Measurements from ENCODE around the gene SAMD15. TPM values are rescaled to one million over a fixed set of nuclear protein-coding genes. Genes with fewer than 3 reads are reported as not detected.

SAMD15 gene
- polyA plus RNA-seq, 1 experiment: 0.34 TPM

DNA sequence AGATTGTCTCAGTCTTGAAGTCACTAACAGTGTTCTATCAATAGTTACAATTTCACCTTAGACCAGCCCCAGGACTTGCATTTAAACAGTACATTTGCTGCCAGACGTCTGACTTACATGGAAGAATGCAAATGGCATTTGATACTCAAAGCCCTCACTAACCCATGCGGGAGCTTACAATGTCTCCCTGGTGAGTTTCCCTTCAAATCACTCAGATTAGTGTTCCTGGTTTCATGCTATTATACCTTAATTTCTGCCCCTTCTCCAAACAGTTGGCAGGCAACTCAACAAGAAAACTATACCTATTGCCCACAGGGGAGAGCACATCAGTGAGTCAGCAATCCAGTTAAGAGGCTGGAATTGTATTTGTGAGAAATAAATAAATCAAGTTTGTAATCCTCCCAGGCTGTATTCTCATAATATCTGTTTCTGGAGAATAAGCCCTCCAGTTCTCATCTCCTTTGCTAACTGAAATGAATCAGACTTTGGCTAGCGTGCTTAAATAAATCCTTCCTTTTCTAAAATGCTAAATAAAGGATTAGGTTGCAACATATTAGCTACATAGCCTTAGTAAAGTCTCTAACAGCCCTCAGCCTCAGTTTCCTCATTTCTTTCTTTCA is 32.7 kb upstream of the SAMD15 start:
- no peak for TF ChIP-seq CTCF (IDR thresholded peaks at IDR 0.05; ENCODE audit: insufficient read depth, low read depth, low read length)
- no peak for DNase-seq (ENCODE audit: low read depth)
- CTCF ChIA-PET: no interaction called here
- Histone ChIP-seq H3K36me3 (ENCODE audit: control insufficient read depth, insufficient read depth, low read length) (peaks cover 4% of the 10 kb centered on the region), H3K27me3 (ENCODE audit: control insufficient read depth, insufficient read depth, low read length) (no peaks in the 10 kb centered on the region), H3K4me3 (ENCODE audit: low read depth, low read length) (no peak overlapping the region)
- POLR2A ChIA-PET: no interaction called here

- H3K27me3 ChIP-seq (ENCODE audit: control insufficient read depth, insufficient read depth, low read length): no peaks in the 10 kb centered on the region
- peaks cover 2% of the 10 kb centered on the region for H3K36me3 ChIP-seq (ENCODE audit: control insufficient read depth, insufficient read depth, low read length)
- CTCF ChIA-PET: no interaction called here
- POLR2A ChIA-PET: no interaction called here
- no peak for DNase-seq (ENCODE audit: low read depth)
- no peak overlapping the region for H3K4me3 ChIP-seq (ENCODE audit: low read depth, low read length)
- TF ChIP-seq CTCF (IDR thresholded peaks at IDR 0.05; ENCODE audit: insufficient read depth, low read depth, low read length): no peak
Measured at GRCh38 chr14:77346495-77346894, 30.7 kb upstream of the SAMD15 start.

GRCh38 chr14:77347751-77348150 is 29.4 kb upstream of the SAMD15 start:
- CTCF ChIA-PET: no interaction called here
- no peak for DNase-seq (ENCODE audit: low read depth)
- POLR2A ChIA-PET: no interaction called here
- H3K4me3 ChIP-seq (ENCODE audit: low read depth, low read length): no peak overlapping the region
- H3K36me3 ChIP-seq (ENCODE audit: control insufficient read depth, insufficient read depth, low read length): no peaks in the 10 kb centered on the region
- no peaks in the 10 kb centered on the region for H3K27me3 ChIP-seq (ENCODE audit: control insufficient read depth, insufficient read depth, low read length)
- no peak for TF ChIP-seq CTCF (IDR thresholded peaks at IDR 0.05; ENCODE audit: insufficient read depth, low read depth, low read length)

GRCh38 chr14:77353469-77354141 is 23.6 kb upstream of the SAMD15 start:
- no peak for TF ChIP-seq CTCF (IDR thresholded peaks at IDR 0.05; ENCODE audit: insufficient read depth, low read depth, low read length)
- DNase-seq (ENCODE audit: low read depth): no peak

DNA sequence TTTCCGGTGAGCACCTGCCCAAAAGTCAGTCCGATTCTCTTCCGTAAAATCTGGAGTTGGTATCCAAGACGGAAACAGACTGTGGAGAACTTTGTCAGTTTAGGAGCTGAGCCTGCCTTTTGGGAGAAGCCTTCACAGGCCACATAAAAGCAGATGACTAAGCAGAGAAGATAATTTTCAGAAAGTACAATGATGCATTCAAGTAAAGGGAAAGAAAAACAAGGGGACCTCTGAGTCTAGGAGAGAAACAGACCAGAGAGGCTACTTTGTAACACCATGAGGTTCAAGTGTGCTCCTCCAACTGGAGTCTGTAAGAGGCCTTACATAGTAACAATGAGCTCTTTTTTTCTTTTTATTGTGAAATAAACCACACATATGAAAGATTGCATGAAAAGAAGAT is 21.4 kb upstream of the SAMD15 start:
- TF ChIP-seq CTCF (IDR thresholded peaks at IDR 0.05; ENCODE audit: insufficient read depth, low read depth, low read length): no peak
- Histone ChIP-seq H3K27me3 (ENCODE audit: control insufficient read depth, insufficient read depth, low read length) (no peaks in the 10 kb centered on the region), H3K36me3 (ENCODE audit: control insufficient read depth, insufficient read depth, low read length) (no peaks in the 10 kb centered on the region), H3K4me3 (ENCODE audit: low read depth, low read length) (no peak overlapping the region)
- ChIA-PET POLR2A (no interaction called here), CTCF (no interaction called here)
- no peak for DNase-seq (ENCODE audit: low read depth)

More at GRCh38 chr14:77353469-77354141, 23.6 kb upstream of the SAMD15 start:
- no peaks in the 10 kb centered on the region for H3K36me3 ChIP-seq (ENCODE audit: control insufficient read depth, insufficient read depth, low read length)
- ChIA-PET CTCF (no interaction called here), POLR2A (no interaction called here)
- H3K4me3 ChIP-seq (ENCODE audit: low read depth, low read length): no peak overlapping the region
- no peaks in the 10 kb centered on the region for H3K27me3 ChIP-seq (ENCODE audit: control insufficient read depth, insufficient read depth, low read length)
